ENCODE results near the gene ANKRD30A. TPM values are rescaled to one million over a fixed set of nuclear protein-coding genes. Genes with fewer than 3 reads are reported as not detected.
"Not testable (repeated sequence)": the region's sequence is repeated elsewhere in the genome, so short reads cannot be mapped to it uniquely, and the experiment has no call there.

The ANKRD30A gene

GRCh38 chr10:37384923-37385322, 259.5 kb downstream of the ANKRD30A start:
- no peaks in the 10 kb centered on the region for H3K27me3 ChIP-seq (ENCODE audit: control insufficient read depth, insufficient read depth, low read length)
- no peaks in the 10 kb centered on the region for H3K36me3 ChIP-seq (ENCODE audit: insufficient read depth, low read length)
- H3K4me2 ChIP-seq (ENCODE audit: low read length) = no peak overlapping the region

DNA sequence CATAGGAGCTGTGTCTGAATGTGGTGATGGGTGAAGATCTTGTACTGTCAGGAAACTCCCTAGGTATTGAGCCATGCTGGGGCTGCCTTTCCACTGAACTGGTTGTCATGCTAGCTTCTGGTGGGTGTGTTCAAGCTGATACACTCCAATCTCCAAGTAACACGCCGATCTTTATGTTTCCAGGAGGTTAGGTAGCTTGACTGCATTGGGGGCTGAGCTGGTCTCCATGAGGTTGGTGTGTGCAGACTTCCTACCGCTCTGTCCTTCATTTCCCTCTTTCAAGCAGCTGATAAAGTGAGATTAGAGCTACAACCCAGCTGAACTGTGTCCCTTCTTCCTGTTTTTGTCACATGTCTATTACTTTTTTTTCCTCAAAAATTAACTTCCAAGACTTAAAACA, 265.5 kb downstream of the ANKRD30A start:
- Histone ChIP-seq H3K36me3 (ENCODE audit: insufficient read depth, low read length) (no peaks in the 10 kb centered on the region), H3K4me2 (ENCODE audit: low read length) (no peak overlapping the region), H3K4me3 (ENCODE audit: low read length) (no peak overlapping the region), H3K27me3 (ENCODE audit: control insufficient read depth, insufficient read depth, low read length) (no peaks in the 10 kb centered on the region), H3K9me3 (replicated peaks; ENCODE audit: low read length) (no peaks in the 10 kb centered on the region), H3K4me1 (ENCODE audit: control insufficient read depth, insufficient read depth, low read length) (no peaks in the 10 kb centered on the region), H3K9ac (ENCODE audit: low read depth, low read length) (no peak overlapping the region)

More at GRCh38 chr10:37384923-37385322, 259.5 kb downstream of the ANKRD30A start:
- Histone ChIP-seq H3K4me1 (ENCODE audit: control insufficient read depth, insufficient read depth, low read length) (peaks cover 8% of the 10 kb centered on the region), H3K9me3 (replicated peaks; ENCODE audit: low read length) (no peaks in the 10 kb centered on the region), H3K9ac (ENCODE audit: low read depth, low read length) (no peak overlapping the region), H3K4me3 (ENCODE audit: low read length) (no peak overlapping the region)

DNA sequence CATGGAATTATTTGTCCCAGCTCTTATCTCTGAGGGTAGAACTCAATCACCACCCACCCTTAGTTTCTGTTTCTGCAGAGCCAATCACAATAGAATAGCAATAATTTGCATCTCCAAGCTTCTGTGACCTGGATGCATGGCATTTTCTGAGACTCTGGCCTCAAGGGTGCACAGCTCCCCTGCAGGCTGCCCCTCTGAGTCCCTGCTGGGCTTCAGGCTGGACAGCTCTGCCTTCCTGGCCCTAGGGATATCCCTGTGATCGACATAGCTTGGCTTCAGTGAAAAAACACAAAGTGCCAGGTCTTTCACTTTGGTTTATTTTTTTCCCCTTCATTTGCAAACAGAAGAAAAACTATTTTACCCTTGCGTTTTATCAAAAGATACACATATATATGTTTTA, 275.4 kb downstream of the ANKRD30A start:
- H3K4me3 ChIP-seq (ENCODE audit: low read length); H3K4me1 ChIP-seq (ENCODE audit: control insufficient read depth, insufficient read depth, low read length); H3K9me3 ChIP-seq (replicated peaks; ENCODE audit: low read length); H3K9ac ChIP-seq (ENCODE audit: low read depth, low read length); H3K36me3 ChIP-seq (ENCODE audit: insufficient read depth, low read length); H3K4me2 ChIP-seq (ENCODE audit: low read length); H3K27me3 ChIP-seq (ENCODE audit: control insufficient read depth, insufficient read depth, low read length): not testable (repeated sequence)

GRCh38 chr10:37401225-37401624, 275.8 kb downstream of the ANKRD30A start:
- H3K9ac ChIP-seq (ENCODE audit: low read depth, low read length) = no peak overlapping the region
- no peaks in the 10 kb centered on the region for H3K4me1 ChIP-seq (ENCODE audit: control insufficient read depth, insufficient read depth, low read length)
- H3K4me3 ChIP-seq (ENCODE audit: low read length) = no peak overlapping the region
- no peaks in the 10 kb centered on the region for H3K9me3 ChIP-seq (replicated peaks; ENCODE audit: low read length)
- H3K27me3 ChIP-seq (ENCODE audit: control insufficient read depth, insufficient read depth, low read length) = no peaks in the 10 kb centered on the region
- H3K4me2 ChIP-seq (ENCODE audit: low read length) = no peak overlapping the region
- H3K36me3 ChIP-seq (ENCODE audit: insufficient read depth, low read length) = no peaks in the 10 kb centered on the region

- no peaks in the 10 kb centered on the region for H3K9me3 ChIP-seq (replicated peaks; ENCODE audit: low read length)
These were observed 278.4 kb downstream of the ANKRD30A start for GRCh38 chr10:37403776-37404175.

More at GRCh38 chr10:37403776-37404175, 278.4 kb downstream of the ANKRD30A start:
- Histone ChIP-seq H3K4me1 (ENCODE audit: control insufficient read depth, insufficient read depth, low read length) (no peaks in the 10 kb centered on the region), H3K4me2 (ENCODE audit: low read length) (no peak overlapping the region), H3K9ac (ENCODE audit: low read depth, low read length) (no peak overlapping the region), H3K27me3 (ENCODE audit: control insufficient read depth, insufficient read depth, low read length) (no peaks in the 10 kb centered on the region), H3K4me3 (ENCODE audit: low read length) (no peak overlapping the region), H3K36me3 (ENCODE audit: insufficient read depth, low read length) (no peaks in the 10 kb centered on the region)

Small RNA genes within 50 kb of the gene (small RNA-seq; reads per million reads assigned to genes)
- gene RF00019 (not detected), gene RN7SL314P (not detected), gene RNU6-811P (not detected)

Data from skeletal muscle satellite cell (primary cell).